ENCODE results near the gene RNU2-63P. TPM values are rescaled to one million over a fixed set of nuclear protein-coding genes. Genes with fewer than 3 reads are reported as not detected.
A peak's percentile ranks its signal among the peaks of the same experiment; 100 is the strongest.
"Not testable (repeated sequence)": the region's sequence is repeated elsewhere in the genome, so short reads cannot be mapped to it uniquely, and the experiment has no call there.

The RNU2-63P gene
- total RNA-seq, 1 donor from 2014 or later: 8.2 TPM

DNA sequence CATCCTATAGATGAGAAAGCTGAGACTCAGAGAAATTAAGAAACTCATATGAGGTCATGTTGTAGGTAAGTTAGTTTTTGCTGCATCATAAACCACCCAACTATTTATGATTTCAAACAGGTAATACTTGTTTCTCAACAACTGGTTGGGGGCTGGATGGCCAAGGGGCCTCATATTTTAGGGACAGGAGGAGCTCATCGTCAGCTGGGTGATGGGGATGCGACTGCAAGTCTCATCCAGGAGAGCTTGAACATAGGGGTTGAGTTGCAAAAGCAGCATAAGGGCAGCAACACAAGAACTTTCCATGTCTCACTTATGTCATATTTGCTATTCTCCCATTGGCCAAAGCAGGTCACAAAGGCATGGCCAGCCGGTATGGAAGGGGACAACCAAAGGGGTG, 3.6 kb upstream of the RNU2-63P start:
- Mint-ChIP-seq H3K4me1 (ENCODE audit: low read depth, unreplicated experiment) (peaks cover 3% of the 10 kb centered on the region), H3K27ac (ENCODE audit: unreplicated experiment) (no peak overlapping the region), H3K27me3 (ENCODE audit: unreplicated experiment) (peaks cover 15% of the 10 kb centered on the region), H3K36me3 (ENCODE audit: unreplicated experiment) (no peaks in the 10 kb centered on the region), H3K9me3 (ENCODE audit: unreplicated experiment) (peaks cover 11% of the 10 kb centered on the region), H3K4me3 (ENCODE audit: unreplicated experiment) (no peak overlapping the region)
- DNase-seq: no peak
- TF ChIP-seq, protein P1, sequence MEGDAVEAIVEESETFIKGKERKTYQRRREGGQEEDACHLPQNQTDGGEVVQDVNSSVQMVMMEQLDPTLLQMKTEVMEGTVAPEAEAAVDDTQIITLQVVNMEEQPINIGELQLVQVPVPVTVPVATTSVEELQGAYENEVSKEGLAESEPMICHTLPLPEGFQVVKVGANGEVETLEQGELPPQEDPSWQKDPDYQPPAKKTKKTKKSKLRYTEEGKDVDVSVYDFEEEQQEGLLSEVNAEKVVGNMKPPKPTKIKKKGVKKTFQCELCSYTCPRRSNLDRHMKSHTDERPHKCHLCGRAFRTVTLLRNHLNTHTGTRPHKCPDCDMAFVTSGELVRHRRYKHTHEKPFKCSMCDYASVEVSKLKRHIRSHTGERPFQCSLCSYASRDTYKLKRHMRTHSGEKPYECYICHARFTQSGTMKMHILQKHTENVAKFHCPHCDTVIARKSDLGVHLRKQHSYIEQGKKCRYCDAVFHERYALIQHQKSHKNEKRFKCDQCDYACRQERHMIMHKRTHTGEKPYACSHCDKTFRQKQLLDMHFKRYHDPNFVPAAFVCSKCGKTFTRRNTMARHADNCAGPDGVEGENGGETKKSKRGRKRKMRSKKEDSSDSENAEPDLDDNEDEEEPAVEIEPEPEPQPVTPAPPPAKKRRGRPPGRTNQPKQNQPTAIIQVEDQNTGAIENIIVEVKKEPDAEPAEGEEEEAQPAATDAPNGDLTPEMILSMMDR (IDR thresholded peaks at IDR 0.05; ENCODE audit: partially characterized antibody, unreplicated experiment): no peak

DNA sequence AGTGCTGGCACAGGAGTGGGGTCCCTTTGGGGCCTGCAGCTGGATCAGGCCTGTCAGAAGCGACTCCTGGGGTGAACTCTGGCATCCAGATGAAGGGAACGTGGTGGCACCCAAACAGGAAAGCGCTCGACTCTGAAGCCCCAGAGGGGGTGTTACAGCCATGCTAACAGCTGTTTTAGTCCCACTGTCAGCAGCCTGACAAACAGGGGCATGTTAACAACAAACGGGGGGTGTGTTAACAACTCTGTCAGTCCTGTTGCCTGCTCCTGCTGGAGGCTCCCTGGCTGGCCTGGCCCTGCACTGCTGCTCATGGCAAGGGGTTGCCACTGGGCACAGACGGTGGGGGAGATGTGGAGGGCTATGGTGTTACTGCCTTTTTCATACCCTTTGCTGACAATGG, 2.6 kb upstream of the RNU2-63P start:
- Mint-ChIP-seq H3K27ac (ENCODE audit: unreplicated experiment) (no peak overlapping the region), H3K9me3 (ENCODE audit: unreplicated experiment) (peaks cover 11% of the 10 kb centered on the region), H3K4me1 (ENCODE audit: low read depth, unreplicated experiment) (peaks cover 3% of the 10 kb centered on the region), H3K4me3 (ENCODE audit: unreplicated experiment) (no peak overlapping the region), H3K36me3 (ENCODE audit: unreplicated experiment) (no peaks in the 10 kb centered on the region), H3K27me3 (ENCODE audit: unreplicated experiment) (peaks cover 15% of the 10 kb centered on the region)
- no peak for DNase-seq
- TF ChIP-seq, protein P1 (IDR thresholded peaks at IDR 0.05; ENCODE audit: partially characterized antibody, unreplicated experiment): no peak

DNA sequence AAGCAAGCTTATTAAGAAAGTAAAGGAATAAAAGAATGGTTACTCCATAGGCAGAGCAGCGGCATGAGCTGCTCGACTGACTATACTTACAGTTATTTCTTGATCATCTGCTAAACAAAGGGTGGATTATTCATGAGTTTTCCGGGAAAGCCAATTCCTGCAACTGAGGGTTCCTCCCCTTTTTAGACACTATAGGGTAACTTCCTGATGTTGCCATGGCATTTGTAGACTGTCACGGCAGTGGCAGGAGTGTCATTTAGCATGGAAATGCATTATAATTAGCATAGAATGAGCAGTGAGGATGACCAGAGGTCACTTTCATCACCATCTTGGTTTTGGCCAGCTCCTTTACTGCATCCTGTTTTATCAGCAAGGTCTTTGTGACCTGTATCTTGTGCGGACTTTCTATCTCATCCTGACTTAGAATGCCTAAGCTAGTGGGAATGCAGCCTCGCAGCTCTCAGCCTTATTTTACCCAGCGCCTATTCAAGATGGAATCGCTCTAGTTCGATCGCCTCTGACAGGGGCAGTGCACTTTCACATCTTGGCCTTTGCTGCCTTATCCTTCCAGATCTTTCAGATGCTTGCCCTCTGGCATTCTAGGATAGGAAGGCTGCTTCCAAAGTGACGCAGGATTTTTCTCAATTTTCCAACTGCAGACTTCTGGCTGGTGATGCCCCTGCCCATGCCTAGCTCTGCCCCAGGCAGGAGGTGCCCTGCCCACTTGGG, 1.9 kb upstream of the RNU2-63P start:
- H3K27ac Mint-ChIP-seq (ENCODE audit: unreplicated experiment); H3K4me3 Mint-ChIP-seq (ENCODE audit: unreplicated experiment); H3K36me3 Mint-ChIP-seq (ENCODE audit: unreplicated experiment); H3K4me1 Mint-ChIP-seq (ENCODE audit: low read depth, unreplicated experiment); DNase-seq: not testable (repeated sequence)
- peaks cover 15% of the 10 kb centered on the region for H3K27me3 Mint-ChIP-seq (ENCODE audit: unreplicated experiment)
- H3K9me3 Mint-ChIP-seq (ENCODE audit: unreplicated experiment): peaks cover 11% of the 10 kb centered on the region

DNA sequence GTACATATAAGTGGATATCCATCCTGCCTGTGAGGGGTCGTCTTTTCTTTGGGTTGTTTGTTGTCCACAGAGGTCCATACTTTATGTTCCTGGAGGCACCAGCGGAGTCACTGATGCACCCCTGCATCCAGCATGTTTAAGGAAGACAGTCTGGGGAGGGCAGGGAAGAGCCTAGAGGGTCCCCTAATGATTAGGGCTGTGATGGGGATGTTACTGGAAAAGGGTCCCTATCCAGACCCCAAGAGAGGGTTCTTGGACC, 1.4 kb upstream of the RNU2-63P start:
- H3K4me1 Mint-ChIP-seq (ENCODE audit: low read depth, unreplicated experiment); DNase-seq; H3K36me3 Mint-ChIP-seq (ENCODE audit: unreplicated experiment): not testable (repeated sequence)
- peaks cover 11% of the 10 kb centered on the region for H3K9me3 Mint-ChIP-seq (ENCODE audit: unreplicated experiment)
- H3K27ac Mint-ChIP-seq (ENCODE audit: unreplicated experiment): peak overlapping the region; percentile 98
- peaks cover 14% of the 10 kb centered on the region for H3K27me3 Mint-ChIP-seq (ENCODE audit: unreplicated experiment)
- peak overlapping the region; percentile 95 for H3K4me3 Mint-ChIP-seq (ENCODE audit: unreplicated experiment)

DNA sequence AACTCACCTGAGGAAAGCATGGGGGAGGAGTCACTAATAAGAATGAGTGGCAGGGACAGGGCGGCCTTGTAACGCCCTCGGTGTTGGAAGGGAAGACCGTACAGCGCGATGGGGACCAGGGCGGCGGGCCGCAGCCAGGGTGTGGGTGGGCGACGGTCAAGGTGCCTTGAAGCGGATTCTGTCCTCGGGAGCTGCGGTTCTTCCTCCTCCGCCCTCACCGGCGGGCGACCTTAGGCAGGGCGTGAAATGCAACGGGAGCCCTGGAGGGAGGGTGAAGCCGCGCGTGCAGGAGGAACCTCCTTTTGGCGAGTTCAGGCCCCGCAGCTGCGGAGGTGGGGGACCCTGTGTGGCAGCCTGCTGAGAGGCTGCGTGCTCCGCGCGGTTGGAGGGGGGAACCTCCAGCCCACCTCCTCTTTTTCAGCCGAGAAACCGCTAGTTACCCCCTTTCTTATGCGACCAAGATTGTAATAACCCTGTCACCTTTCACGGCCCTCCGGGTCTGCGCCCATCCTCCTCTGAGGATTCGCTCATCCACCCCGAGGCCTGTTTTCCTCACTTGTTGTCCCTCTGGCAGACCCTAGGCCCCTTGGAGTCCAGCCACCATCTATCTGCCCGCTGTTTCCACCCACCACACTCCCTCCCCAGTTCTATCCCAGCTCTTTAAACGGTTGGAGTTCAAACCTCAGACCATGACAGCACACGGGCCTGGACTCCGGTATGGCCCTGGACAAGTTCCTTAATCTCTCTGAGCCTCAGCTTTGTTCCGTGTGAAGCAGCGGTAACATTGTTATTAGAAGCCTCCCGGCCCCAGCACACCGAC, 823 bp upstream of the RNU2-63P start:
- Mint-ChIP-seq H3K27ac (ENCODE audit: unreplicated experiment) (peak overlapping the region; percentile 98), H3K36me3 (ENCODE audit: unreplicated experiment) (no peaks in the 10 kb centered on the region), H3K9me3 (ENCODE audit: unreplicated experiment) (peaks cover 11% of the 10 kb centered on the region), H3K4me1 (ENCODE audit: low read depth, unreplicated experiment) (peaks cover 3% of the 10 kb centered on the region), H3K4me3 (ENCODE audit: unreplicated experiment) (peak overlapping the region; percentile 95), H3K27me3 (ENCODE audit: unreplicated experiment) (peaks cover 14% of the 10 kb centered on the region)
- peak; percentile 56 for DNase-seq
- TF ChIP-seq, protein P1 (IDR thresholded peaks at IDR 0.05; ENCODE audit: partially characterized antibody, unreplicated experiment): no peak

DNA sequence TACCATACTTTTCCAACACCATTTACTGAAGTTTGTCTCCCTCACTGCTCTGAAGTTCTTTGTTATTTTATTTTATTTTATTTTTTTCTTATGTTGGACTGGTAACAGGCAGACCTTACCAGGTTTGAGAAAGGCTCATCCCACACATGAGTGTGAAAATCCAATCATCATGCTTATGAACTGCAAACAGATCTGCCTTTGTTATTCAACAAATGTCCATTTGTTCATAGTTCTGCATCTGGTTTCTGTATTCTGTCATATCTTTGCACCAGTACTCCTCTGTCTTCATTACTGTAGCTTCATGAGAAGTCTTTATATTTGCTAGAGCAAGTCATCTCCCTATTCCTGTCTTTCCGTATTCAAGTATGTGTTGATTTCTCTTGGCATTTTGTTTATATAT, 5.3 kb downstream of the RNU2-63P start:
- no peak overlapping the region for H3K4me3 Mint-ChIP-seq (ENCODE audit: unreplicated experiment)
- TF ChIP-seq, protein P1 (IDR thresholded peaks at IDR 0.05; ENCODE audit: partially characterized antibody, unreplicated experiment): no peak
- no peak for DNase-seq
- no peak overlapping the region for H3K27ac Mint-ChIP-seq (ENCODE audit: unreplicated experiment)
- H3K36me3 Mint-ChIP-seq (ENCODE audit: unreplicated experiment): no peaks in the 10 kb centered on the region
- peaks cover 4% of the 10 kb centered on the region for H3K9me3 Mint-ChIP-seq (ENCODE audit: unreplicated experiment)
- no peaks in the 10 kb centered on the region for H3K4me1 Mint-ChIP-seq (ENCODE audit: low read depth, unreplicated experiment)
- no peaks in the 10 kb centered on the region for H3K27me3 Mint-ChIP-seq (ENCODE audit: unreplicated experiment)
